NCI-H748 treated with DMSO at 0.1 percent for 48 hours (cell line): ENCODE data around the gene ELAPOR1.
"Not testable (repeated sequence)": the region's sequence is repeated elsewhere in the genome, so short reads cannot be mapped to it uniquely, and the experiment has no call there.

ENCODE experiments used
- DNase-seq: peaks from one replicate; lab custom pipeline; 2025; lab: John Stamatoyannopoulos, UW

The ELAPOR1 gene

GRCh38 chr1:109137958-109138357, 24.0 kb downstream of the ELAPOR1 start:
- no peak for DNase-seq

- no peak for DNase-seq
These were observed 24.4 kb downstream of the ELAPOR1 start for GRCh38 chr1:109138358-109138757.

GRCh38 chr1:109140392-109140791, 26.5 kb downstream of the ELAPOR1 start:
- DNase-seq: no peak

GRCh38 chr1:109142260-109142659, 28.3 kb downstream of the ELAPOR1 start:
- DNase-seq: no peak

- not testable (repeated sequence) for DNase-seq
These were observed 28.8 kb downstream of the ELAPOR1 start for GRCh38 chr1:109142725-109143124.

- peak; percentile 60 for DNase-seq
These were observed 35.2 kb downstream of the ELAPOR1 start for GRCh38 chr1:109148987-109149561.

- no peak for DNase-seq
These were observed 36.1 kb downstream of the ELAPOR1 start for GRCh38 chr1:109149874-109150601.

- DNase-seq: peak; percentile 23
These were observed 37.5 kb downstream of the ELAPOR1 start for GRCh38 chr1:109151146-109151990.

GRCh38 chr1:109152196-109152595, 38.3 kb downstream of the ELAPOR1 start:
- DNase-seq: no peak

- DNase-seq: no peak
These were observed 43.0 kb downstream of the ELAPOR1 start for GRCh38 chr1:109156916-109157385.

- DNase-seq: peak; percentile 94
These were observed 44.5 kb downstream of the ELAPOR1 start for GRCh38 chr1:109158433-109158832.

- no peak for DNase-seq
These were observed 45.4 kb downstream of the ELAPOR1 start for GRCh38 chr1:109159326-109159725.

- DNase-seq: no peak
These were observed 46.3 kb downstream of the ELAPOR1 start for GRCh38 chr1:109160071-109160840.

GRCh38 chr1:109161858-109162606, 48.1 kb downstream of the ELAPOR1 start:
- DNase-seq: no peak

GRCh38 chr1:109162626-109163025, 48.7 kb downstream of the ELAPOR1 start:
- no peak for DNase-seq

- DNase-seq: no peak
These were observed 49.6 kb downstream of the ELAPOR1 start for GRCh38 chr1:109163551-109163950.
